ENCODE results near the gene SLC36A2. TPM values are rescaled to one million over a fixed set of nuclear protein-coding genes. Genes with fewer than 3 reads are reported as not detected.
A peak's percentile ranks its signal among the peaks of the same experiment; 100 is the strongest.

SLC36A2 gene
- total and polyA plus RNA-seq, 9 donors, result 0.04 to 0.19 (median 0.12) TPM; not detected in 5

GRCh38 chr5:151332857-151333256 lies 14.5 kb downstream of the SLC36A2 start:
- Histone ChIP-seq H3K9me3 (replicated peaks; ENCODE audit: control insufficient read depth, low read depth, low read length) (no peaks in the 10 kb centered on the region), H3K4me3 (ENCODE audit: low read length) (no peak overlapping the region), H3K4me1 (ENCODE audit: control insufficient read depth, insufficient read depth, low read length) (no peaks in the 10 kb centered on the region), H3K36me3 (ENCODE audit: control insufficient read depth, insufficient read depth, low read length) (no peaks in the 10 kb centered on the region), H3K27me3 (ENCODE audit: control insufficient read depth, insufficient read depth, low read length) (no peaks in the 10 kb centered on the region), H3K27ac (ENCODE audit: low read length) (no peak overlapping the region)
- 83% methylated on average over 1 of the region's 2 CpGs for WGBS (ENCODE audit: insufficient coverage)
- DNase-seq, result no peak

GRCh38 chr5:151328734-151329133 lies 18.6 kb downstream of the SLC36A2 start:
- WGBS (ENCODE audit: insufficient coverage), result 88% methylated on average over 3 of the region's 4 CpGs

GRCh38 chr5:151327585-151327984 lies 19.8 kb downstream of the SLC36A2 start:
- WGBS (ENCODE audit: insufficient coverage), result no CpG with 5 or more reads among the region's 2 CpGs

More at GRCh38 chr5:151328734-151329133, 18.6 kb downstream of the SLC36A2 start:
- no peak overlapping the region for H3K4me3 ChIP-seq (ENCODE audit: low read length)
- DNase-seq, result no peak
- H3K9me3 ChIP-seq (replicated peaks; ENCODE audit: control insufficient read depth, low read depth, low read length), result no peaks in the 10 kb centered on the region
- H3K27ac ChIP-seq (ENCODE audit: low read length), result no peak overlapping the region
- H3K27me3 ChIP-seq (ENCODE audit: control insufficient read depth, insufficient read depth, low read length), result no peaks in the 10 kb centered on the region
- H3K36me3 ChIP-seq (ENCODE audit: control insufficient read depth, insufficient read depth, low read length), result no peaks in the 10 kb centered on the region
- no peaks in the 10 kb centered on the region for H3K4me1 ChIP-seq (ENCODE audit: control insufficient read depth, insufficient read depth, low read length)

GRCh38 chr5:151326266-151326665 lies 21.1 kb downstream of the SLC36A2 start:
- Histone ChIP-seq H3K4me1 (ENCODE audit: control insufficient read depth, insufficient read depth, low read length) (no peaks in the 10 kb centered on the region), H3K27ac (ENCODE audit: low read length) (no peak overlapping the region), H3K36me3 (ENCODE audit: control insufficient read depth, insufficient read depth, low read length) (no peaks in the 10 kb centered on the region), H3K9me3 (replicated peaks; ENCODE audit: control insufficient read depth, low read depth, low read length) (no peaks in the 10 kb centered on the region), H3K27me3 (ENCODE audit: control insufficient read depth, insufficient read depth, low read length) (no peaks in the 10 kb centered on the region), H3K4me3 (ENCODE audit: low read length) (no peak overlapping the region)
- WGBS (ENCODE audit: insufficient coverage), result 84% methylated on average over 3 of the region's 3 CpGs
- DNase-seq, result no peak

More at GRCh38 chr5:151327585-151327984, 19.8 kb downstream of the SLC36A2 start:
- DNase-seq, result no peak
- no peak overlapping the region for H3K4me3 ChIP-seq (ENCODE audit: low read length)
- no peaks in the 10 kb centered on the region for H3K27me3 ChIP-seq (ENCODE audit: control insufficient read depth, insufficient read depth, low read length)
- no peaks in the 10 kb centered on the region for H3K36me3 ChIP-seq (ENCODE audit: control insufficient read depth, insufficient read depth, low read length)
- no peak overlapping the region for H3K27ac ChIP-seq (ENCODE audit: low read length)
- no peaks in the 10 kb centered on the region for H3K4me1 ChIP-seq (ENCODE audit: control insufficient read depth, insufficient read depth, low read length)
- H3K9me3 ChIP-seq (replicated peaks; ENCODE audit: control insufficient read depth, low read depth, low read length), result no peaks in the 10 kb centered on the region

- WGBS (ENCODE audit: insufficient coverage), result no CpG with 5 or more reads among the region's 4 CpGs
- H3K9me3 ChIP-seq (replicated peaks; ENCODE audit: control insufficient read depth, low read depth, low read length), result no peaks in the 10 kb centered on the region
- DNase-seq, result no peak
- H3K4me1 ChIP-seq (ENCODE audit: control insufficient read depth, insufficient read depth, low read length), result peaks cover 5% of the 10 kb centered on the region
- no peak overlapping the region for H3K27ac ChIP-seq (ENCODE audit: low read length)
- no peaks in the 10 kb centered on the region for H3K36me3 ChIP-seq (ENCODE audit: control insufficient read depth, insufficient read depth, low read length)
- H3K27me3 ChIP-seq (ENCODE audit: control insufficient read depth, insufficient read depth, low read length), result no peaks in the 10 kb centered on the region
- H3K4me3 ChIP-seq (ENCODE audit: low read length), result no peak overlapping the region
Observed at GRCh38 chr5:151320481-151320880, 26.9 kb downstream of the SLC36A2 start.

- Histone ChIP-seq H3K27ac (ENCODE audit: low read length) (no peak overlapping the region), H3K36me3 (ENCODE audit: control insufficient read depth, insufficient read depth, low read length) (no peaks in the 10 kb centered on the region), H3K4me3 (ENCODE audit: low read length) (no peak overlapping the region), H3K27me3 (ENCODE audit: control insufficient read depth, insufficient read depth, low read length) (no peaks in the 10 kb centered on the region), H3K9me3 (replicated peaks; ENCODE audit: control insufficient read depth, low read depth, low read length) (no peaks in the 10 kb centered on the region), H3K4me1 (ENCODE audit: control insufficient read depth, insufficient read depth, low read length) (peaks cover 5% of the 10 kb centered on the region)
- 38% methylated on average over 1 of the region's 2 CpGs for WGBS (ENCODE audit: insufficient coverage)
- peak; percentile 93 for DNase-seq
Observed at GRCh38 chr5:151318850-151319732, 28.3 kb downstream of the SLC36A2 start.

GRCh38 chr5:151317871-151318270 lies 29.5 kb downstream of the SLC36A2 start:
- no peaks in the 10 kb centered on the region for H3K27me3 ChIP-seq (ENCODE audit: control insufficient read depth, insufficient read depth, low read length)
- DNase-seq, result peak; percentile 39
- 40% methylated on average over 1 of the region's 2 CpGs for WGBS (ENCODE audit: insufficient coverage)
- no peak overlapping the region for H3K27ac ChIP-seq (ENCODE audit: low read length)
- no peaks in the 10 kb centered on the region for H3K9me3 ChIP-seq (replicated peaks; ENCODE audit: control insufficient read depth, low read depth, low read length)
- H3K4me1 ChIP-seq (ENCODE audit: control insufficient read depth, insufficient read depth, low read length), result peaks cover 5% of the 10 kb centered on the region
- no peak overlapping the region for H3K4me3 ChIP-seq (ENCODE audit: low read length)
- H3K36me3 ChIP-seq (ENCODE audit: control insufficient read depth, insufficient read depth, low read length), result no peaks in the 10 kb centered on the region

GRCh38 chr5:151315998-151316597 lies 31.3 kb downstream of the SLC36A2 start:
- DNase-seq, result peak; percentile 78
- H3K27ac ChIP-seq (ENCODE audit: low read length), result no peak overlapping the region

GRCh38 chr5:151313357-151313756 lies 34.0 kb downstream of the SLC36A2 start:
- Histone ChIP-seq H3K4me3 (ENCODE audit: low read length) (no peak overlapping the region), H3K36me3 (ENCODE audit: control insufficient read depth, insufficient read depth, low read length) (no peaks in the 10 kb centered on the region), H3K4me1 (ENCODE audit: control insufficient read depth, insufficient read depth, low read length) (no peaks in the 10 kb centered on the region), H3K27ac (ENCODE audit: low read length) (no peak overlapping the region), H3K27me3 (ENCODE audit: control insufficient read depth, insufficient read depth, low read length) (no peaks in the 10 kb centered on the region), H3K9me3 (replicated peaks; ENCODE audit: control insufficient read depth, low read depth, low read length) (peaks cover 3% of the 10 kb centered on the region)
- DNase-seq, result no peak
- no CpG with 5 or more reads among the region's 2 CpGs for WGBS (ENCODE audit: insufficient coverage)

More at GRCh38 chr5:151315998-151316597, 31.3 kb downstream of the SLC36A2 start:
- Histone ChIP-seq H3K4me1 (ENCODE audit: control insufficient read depth, insufficient read depth, low read length) (peaks cover 5% of the 10 kb centered on the region), H3K36me3 (ENCODE audit: control insufficient read depth, insufficient read depth, low read length) (no peaks in the 10 kb centered on the region), H3K4me3 (ENCODE audit: low read length) (no peak overlapping the region), H3K9me3 (replicated peaks; ENCODE audit: control insufficient read depth, low read depth, low read length) (peaks cover 2% of the 10 kb centered on the region), H3K27me3 (ENCODE audit: control insufficient read depth, insufficient read depth, low read length) (no peaks in the 10 kb centered on the region)
- 58% methylated on average over 6 of the region's 8 CpGs for WGBS (ENCODE audit: insufficient coverage)

GRCh38 chr5:151312756-151313324 lies 34.5 kb downstream of the SLC36A2 start:
- no peak overlapping the region for H3K4me3 ChIP-seq (ENCODE audit: low read length)
- no peaks in the 10 kb centered on the region for H3K4me1 ChIP-seq (ENCODE audit: control insufficient read depth, insufficient read depth, low read length)
- no peak for DNase-seq
- H3K36me3 ChIP-seq (ENCODE audit: control insufficient read depth, insufficient read depth, low read length), result no peaks in the 10 kb centered on the region
- no peak overlapping the region for H3K27ac ChIP-seq (ENCODE audit: low read length)
- peaks cover 3% of the 10 kb centered on the region for H3K9me3 ChIP-seq (replicated peaks; ENCODE audit: control insufficient read depth, low read depth, low read length)
- no peaks in the 10 kb centered on the region for H3K27me3 ChIP-seq (ENCODE audit: control insufficient read depth, insufficient read depth, low read length)
- WGBS (ENCODE audit: insufficient coverage), result no CpG with 5 or more reads among the region's 5 CpGs

Data from muscle of leg (tissue), 11 donors.